Measurements from ENCODE around the gene DOCK4.

DNA sequence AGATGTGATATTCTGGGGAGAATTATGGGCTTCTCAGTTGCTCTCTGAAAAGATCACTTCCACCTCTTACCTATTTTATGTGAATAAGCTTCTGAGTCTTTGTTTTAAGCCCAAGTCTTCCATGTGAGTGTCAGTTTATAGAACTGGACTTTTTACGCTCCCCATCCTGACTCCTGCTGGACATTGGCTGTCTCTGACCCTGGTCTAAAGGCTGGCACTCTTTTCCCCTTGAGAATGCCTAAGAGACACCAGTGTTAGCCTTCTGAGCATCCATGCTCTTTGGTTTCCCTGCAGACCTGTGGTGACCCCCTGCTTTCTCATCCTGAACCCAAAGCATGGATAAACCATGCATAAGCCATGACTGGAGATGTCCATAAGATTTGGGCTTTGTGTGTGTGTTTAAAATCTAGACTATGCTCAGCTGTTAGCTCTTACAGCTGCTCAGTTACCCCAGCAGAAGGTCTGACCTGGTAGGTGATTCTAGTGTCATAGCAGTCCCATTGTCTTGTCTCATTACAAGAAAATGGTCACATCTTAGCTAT lies 495.3 kb downstream of the DOCK4 start:
- no peak for TF ChIP-seq EZH2phosphoT487 (IDR thresholded peaks at IDR 0.05; ENCODE audit: insufficient read depth, low read depth)
- TF ChIP-seq EZH2 (IDR thresholded peaks at IDR 0.05; ENCODE audit: insufficient read depth, poor library complexity, severe bottlenecking), result no peak
